Measurements from ENCODE around the gene CCHCR1.

- TF ChIP-seq CTCF (conservative IDR thresholded peaks at IDR 0.05; ENCODE audit: low read depth in 2 of 2) (no peak), REST (IDR thresholded peaks at IDR 0.05; ENCODE audit: unreplicated experiment) (no peak), ZNF331 (CRISPR knock-in tag; IDR thresholded peaks at IDR 0.05; ENCODE audit: low read depth) (no peak), EZH2phosphoT487 (IDR thresholded peaks at IDR 0.05; ENCODE audit: unreplicated experiment) (no peak), EZH2 (IDR thresholded peaks at IDR 0.05; ENCODE audit: low read depth, unreplicated experiment) (no peak), POLR2AphosphoS5 (IDR thresholded peaks at IDR 0.05; ENCODE audit: low read depth) (no peak), JUNB (IDR thresholded peaks at IDR 0.05; ENCODE audit: unreplicated experiment) (no peak), CREB1 (CRISPR knock-in tag; IDR thresholded peaks at IDR 0.05; ENCODE audit: low read depth) (no peak), ETS1 (IDR thresholded peaks at IDR 0.05) (no peak), NANOG (IDR thresholded peaks at IDR 0.05; ENCODE audit: borderline replicate concordance) (no peak), ZNF114 (CRISPR knock-in tag; IDR thresholded peaks at IDR 0.05) (no peak)
These were observed 16.8 kb upstream of the CCHCR1 start for GRCh38 chr6:31174378-31174777.
